SW 1271 (cell line): ENCODE data around the gene IGLL5.

Experiments
- DNase-seq, 2 experiments: peaks; one replicate each; lab custom pipeline; 2025; lab: John Stamatoyannopoulos, UW

Gene IGLL5

DNA sequence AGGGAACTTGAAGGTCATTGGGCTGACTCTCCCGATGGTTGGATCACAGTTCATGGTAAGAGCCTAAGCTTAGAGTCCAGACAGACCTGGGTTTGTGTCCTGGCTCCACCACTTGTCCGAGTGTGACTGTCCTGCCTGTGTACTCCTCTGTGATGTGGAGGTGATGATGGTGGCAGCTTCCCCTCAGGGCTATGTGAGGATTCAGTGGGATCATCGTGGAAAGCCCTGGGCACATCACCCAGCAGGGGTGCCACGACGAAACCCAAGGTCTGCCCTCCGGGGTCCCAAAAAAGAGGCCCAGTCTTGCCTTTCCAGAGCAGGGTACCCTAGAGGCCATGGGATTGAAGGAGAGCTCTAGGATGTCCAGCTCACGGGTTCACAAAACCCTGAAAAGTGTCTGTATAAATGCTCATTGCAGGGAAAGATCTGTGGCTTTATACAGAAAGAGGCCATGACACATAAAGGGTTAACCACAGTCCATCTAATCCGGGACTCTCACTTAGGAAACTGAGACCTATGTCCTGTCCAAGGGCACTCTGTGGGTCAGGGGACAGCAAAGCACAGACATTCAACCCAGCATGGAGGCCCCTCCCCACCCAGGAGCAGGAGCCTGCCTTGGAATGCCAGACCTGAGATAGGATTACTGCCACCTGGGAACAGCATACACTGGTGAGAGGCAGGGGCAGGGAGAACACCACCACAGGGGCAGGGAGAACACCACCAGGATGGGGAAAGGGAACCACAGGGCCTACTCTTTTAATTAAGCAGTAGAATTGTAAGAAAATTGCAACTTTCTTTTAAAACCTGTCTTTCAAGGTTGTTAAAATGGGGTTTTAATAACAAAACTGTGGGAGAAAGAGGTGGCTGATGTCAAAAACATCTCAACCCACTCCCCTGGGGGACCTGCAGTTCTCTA lies 51.3 kb downstream of the IGLL5 start:
- DNase-seq, result no peak

DNA sequence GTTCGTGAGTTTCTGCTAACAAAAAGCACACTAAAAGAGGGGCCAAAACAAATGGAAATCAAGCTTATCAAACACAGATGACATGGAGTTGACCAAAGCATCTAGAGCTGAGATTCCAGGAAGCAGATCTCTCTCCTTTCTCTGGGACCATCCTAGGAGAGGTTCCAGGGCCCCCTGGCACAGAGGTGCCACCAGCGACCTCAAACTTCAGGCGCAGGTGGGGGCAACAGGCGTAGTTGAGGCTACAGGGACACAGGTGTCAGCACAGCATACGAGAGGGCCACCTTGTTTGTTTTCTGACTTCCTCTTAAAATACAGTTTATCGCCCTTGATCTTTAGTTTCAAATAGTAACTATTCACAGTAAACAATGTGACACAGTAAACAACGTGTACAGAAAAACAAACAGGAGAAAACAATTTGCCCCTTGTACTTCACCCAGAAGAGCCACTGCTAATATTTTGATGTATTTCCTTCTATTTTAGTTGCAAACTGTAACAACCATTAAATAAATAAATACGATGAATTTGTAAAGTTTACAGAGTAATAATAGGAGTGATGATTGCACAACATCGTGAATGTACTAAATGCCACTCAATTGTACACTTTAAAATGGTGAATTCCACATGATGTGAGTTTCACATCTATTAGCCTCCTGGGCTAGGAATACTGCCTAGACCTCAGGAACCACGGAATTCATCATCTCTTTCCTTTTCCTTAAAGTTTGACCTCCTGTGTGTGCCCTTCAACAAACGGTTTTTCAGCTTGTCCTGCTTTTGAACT lies 52.2 kb downstream of the IGLL5 start:
- no peak for DNase-seq

DNA sequence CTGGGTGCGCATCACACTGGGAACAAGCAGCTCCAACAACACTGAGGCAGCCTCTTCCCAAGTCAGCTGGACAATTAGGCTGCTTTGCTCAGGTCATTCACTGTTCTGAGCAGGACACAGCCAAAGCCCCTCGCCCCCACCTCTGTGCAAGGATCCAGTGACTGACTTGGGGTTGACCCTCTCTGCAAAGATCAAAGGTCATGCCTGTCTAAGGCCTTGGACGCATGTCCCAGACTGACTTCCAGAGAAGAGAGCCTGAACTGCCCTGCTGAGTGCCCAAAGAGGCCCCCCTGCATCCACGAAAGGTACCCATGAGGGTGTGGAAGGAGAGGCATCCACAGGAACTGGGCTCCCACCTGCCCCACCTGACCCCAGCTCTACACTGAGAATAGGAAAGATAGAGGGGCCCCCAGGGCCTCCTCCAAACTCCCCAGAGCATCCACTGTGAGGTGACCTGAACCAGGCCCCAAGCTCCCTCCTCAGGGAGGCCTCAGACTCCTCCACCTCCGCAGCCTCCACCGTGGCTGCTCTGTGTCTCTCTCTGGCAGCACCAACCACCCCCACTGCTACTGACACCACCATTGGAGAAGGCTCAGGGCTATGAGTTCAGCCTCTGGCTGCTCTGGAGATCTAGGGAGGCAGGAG lies 53.5 kb downstream of the IGLL5 start:
- DNase-seq, result no peak

- DNase-seq, result no peak
Measured at GRCh38 chr22:22941831-22942510, 54.4 kb downstream of the IGLL5 start.

DNA sequence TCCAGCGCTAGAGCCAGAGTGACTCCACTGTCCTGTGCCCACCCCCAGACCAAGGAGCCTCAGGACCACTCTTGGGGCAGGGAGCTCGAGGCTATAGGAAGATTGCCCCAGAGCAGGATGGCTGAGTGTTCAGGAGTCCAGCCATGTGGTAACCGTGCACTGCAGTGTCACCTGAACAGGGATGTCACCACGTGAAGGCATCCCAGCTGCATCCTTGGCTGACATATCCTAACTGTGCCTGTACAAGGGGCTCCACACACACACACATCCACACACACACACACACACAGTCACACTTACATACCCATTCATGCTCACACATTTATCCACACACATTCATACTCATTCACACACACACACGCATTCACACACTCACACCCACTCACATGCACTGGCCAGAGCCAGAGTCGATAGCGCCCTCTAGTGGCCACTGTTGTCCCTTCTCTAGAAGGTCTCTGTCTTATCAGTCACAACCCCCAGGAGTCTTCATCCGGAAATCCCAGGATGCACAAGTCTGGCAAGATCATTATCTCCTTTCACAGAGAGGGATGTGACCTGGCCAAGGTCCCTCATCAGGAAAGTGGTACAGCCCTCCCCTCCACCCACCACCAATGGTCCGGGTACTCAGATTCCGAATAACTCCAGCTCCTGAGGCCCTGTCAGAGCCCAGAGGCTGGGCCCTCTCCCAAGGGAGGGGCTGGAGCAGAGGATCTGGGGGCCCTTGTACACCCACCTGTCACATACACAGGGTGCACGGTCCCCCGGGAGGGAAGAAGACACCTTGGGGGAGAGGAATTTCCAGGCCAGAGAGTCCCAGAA lies 55.1 kb downstream of the IGLL5 start:
- DNase-seq, result peak in 1 of 2 experiments; percentile 25

- DNase-seq, result no peak
Measured at GRCh38 chr22:22943521-22944267, 56.1 kb downstream of the IGLL5 start.

DNA sequence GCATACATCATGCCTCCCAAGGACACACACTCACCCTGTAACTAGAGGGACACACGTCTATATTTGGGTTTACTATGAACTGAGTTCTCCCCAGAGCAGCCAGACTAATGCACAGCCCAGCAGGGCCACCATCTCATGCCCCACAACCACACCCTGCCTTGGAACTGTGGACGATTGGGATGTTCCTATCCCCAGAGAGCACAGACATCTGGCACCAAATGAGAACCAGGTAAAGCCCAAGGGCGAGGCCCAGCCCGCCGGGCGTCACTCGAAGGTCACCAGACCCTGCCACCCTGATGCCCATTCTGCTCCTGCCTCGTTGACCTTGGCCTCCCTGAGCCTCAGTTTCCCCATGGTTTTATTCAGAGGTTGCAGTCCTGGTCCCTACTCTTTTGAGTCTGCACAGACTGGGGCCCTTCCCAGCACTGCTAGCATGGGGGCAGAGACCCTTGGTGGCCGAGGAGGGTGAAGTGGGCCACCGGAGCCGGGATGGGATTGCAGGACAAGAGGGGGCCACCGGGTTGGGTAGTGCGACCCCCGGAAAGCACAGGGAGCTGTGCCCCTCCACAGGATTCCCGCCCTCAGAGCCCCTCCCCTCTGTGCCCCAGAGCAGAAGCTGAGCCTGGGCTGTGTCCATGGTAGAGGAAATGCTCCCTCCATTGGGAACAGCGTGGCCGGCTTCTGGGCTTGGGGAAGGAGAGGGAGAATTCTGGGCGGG lies 56.8 kb downstream of the IGLL5 start:
- no peak for DNase-seq

- DNase-seq, result no peak
Measured at GRCh38 chr22:22945195-22945594, 57.6 kb downstream of the IGLL5 start.
